ENCODE results near the gene TEDC2.

DNA sequence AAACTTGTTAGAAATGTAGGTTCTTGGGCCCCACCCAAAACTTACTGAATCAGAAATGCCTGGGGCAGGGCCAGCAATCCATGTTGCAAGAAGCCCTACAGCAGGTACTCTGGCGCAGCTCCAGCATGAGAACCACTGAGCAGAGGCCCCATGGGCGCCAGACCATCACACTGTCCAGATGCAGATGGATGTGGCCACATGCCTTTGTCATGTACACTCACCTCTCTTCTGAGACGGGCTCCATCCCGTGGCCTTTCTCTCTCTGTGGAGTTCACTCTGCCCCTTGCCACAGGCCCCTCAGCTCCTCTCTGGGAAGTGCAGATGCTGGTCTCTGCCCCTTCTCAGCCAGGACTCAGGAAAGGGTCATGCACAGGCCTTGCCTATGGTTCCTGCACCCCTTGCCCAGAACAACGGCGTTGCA is 33.0 kb upstream of the TEDC2 start:
- TF ChIP-seq EHMT2 (IDR thresholded peaks at IDR 0.05; ENCODE audit: low read depth) (no peak), ZC3H11A (IDR thresholded peaks at IDR 0.05) (no peak), EP300 (IDR thresholded peaks at IDR 0.05) (no peak), HOXB13 (CRISPR knock-in tag; IDR thresholded peaks at IDR 0.05; ENCODE audit: low read depth) (no peak), MAFK (IDR thresholded peaks at IDR 0.05; ENCODE audit: partially characterized antibody) (no peak), ESRRA (IDR thresholded peaks at IDR 0.05; ENCODE audit: borderline replicate concordance, low read length) (no peak), JUNB (IDR thresholded peaks at IDR 0.05) (no peak), POLR2A (IDR thresholded peaks at IDR 0.05; ENCODE audit: low read length) (no peak), SREBF2 (IDR thresholded peaks at IDR 0.05) (no peak)
- TF ChIP-seq, protein P1, sequence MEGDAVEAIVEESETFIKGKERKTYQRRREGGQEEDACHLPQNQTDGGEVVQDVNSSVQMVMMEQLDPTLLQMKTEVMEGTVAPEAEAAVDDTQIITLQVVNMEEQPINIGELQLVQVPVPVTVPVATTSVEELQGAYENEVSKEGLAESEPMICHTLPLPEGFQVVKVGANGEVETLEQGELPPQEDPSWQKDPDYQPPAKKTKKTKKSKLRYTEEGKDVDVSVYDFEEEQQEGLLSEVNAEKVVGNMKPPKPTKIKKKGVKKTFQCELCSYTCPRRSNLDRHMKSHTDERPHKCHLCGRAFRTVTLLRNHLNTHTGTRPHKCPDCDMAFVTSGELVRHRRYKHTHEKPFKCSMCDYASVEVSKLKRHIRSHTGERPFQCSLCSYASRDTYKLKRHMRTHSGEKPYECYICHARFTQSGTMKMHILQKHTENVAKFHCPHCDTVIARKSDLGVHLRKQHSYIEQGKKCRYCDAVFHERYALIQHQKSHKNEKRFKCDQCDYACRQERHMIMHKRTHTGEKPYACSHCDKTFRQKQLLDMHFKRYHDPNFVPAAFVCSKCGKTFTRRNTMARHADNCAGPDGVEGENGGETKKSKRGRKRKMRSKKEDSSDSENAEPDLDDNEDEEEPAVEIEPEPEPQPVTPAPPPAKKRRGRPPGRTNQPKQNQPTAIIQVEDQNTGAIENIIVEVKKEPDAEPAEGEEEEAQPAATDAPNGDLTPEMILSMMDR (IDR thresholded peaks at IDR 0.05): no peak
